ENCODE measurements around the gene RPS3A. TPM values are rescaled to one million over a fixed set of nuclear protein-coding genes. Genes with fewer than 3 reads are reported as not detected.

The RPS3A gene
- total and polyA plus RNA-seq, 2 donors (not counting 3 experiments of a cell fraction or from before 2014, with no cell fraction given) = 1,367 to 1,494 TPM

GRCh38 chr4:151152028-151152427 is 52.6 kb downstream of the RPS3A start:
- intact Hi-C loops (cut with micrococcal nuclease) = no loop called here
- no TSS peak for BruUV-seq (replicated peaks)

More at GRCh38 chr4:151152028-151152427, 52.6 kb downstream of the RPS3A start:
- dilution Hi-C loops (cut with MboI; ENCODE audit: extremely low pct_ligation_motif_present, low sequenced_read_pairs) = no loop called here
- no peak overlapping the region for H2AFZ ChIP-seq (ENCODE audit: low read depth, low read length)
- H3K4me3 ChIP-seq (replicated peaks in 1 of 3; ENCODE audit: insufficient read depth in 1 of 3, low read depth in 1 of 3, low read length in 3 of 3) = no peak overlapping the region
- H3K36me3 ChIP-seq (ENCODE audit: control insufficient read depth in 2 of 2, extremely low read depth in 1 of 2, insufficient read depth in 2 of 2, low read length in 2 of 2) = peaks cover 5 to 9% of the 10 kb centered on the region in 2 experiments
- H3K27me3 ChIP-seq (ENCODE audit: control insufficient read depth in 2 of 2, insufficient read depth in 2 of 2, low read length in 2 of 2) = no peaks in the 10 kb centered on the region
- DNase-seq (ENCODE audit: low read depth, low spot score) = no peak
- H3K27ac ChIP-seq (ENCODE audit: insufficient read depth, low read depth, low read length) = no peak overlapping the region
- no peak overlapping the region for H3K4me2 ChIP-seq (ENCODE audit: insufficient read depth, low read length)
- H4K20me1 ChIP-seq (replicated peaks; ENCODE audit: control insufficient read depth, extremely low read depth, insufficient read depth, low read length) = no peaks in the 10 kb centered on the region
- no peak for FAIRE-seq
- TF ChIP-seq, protein P1, sequence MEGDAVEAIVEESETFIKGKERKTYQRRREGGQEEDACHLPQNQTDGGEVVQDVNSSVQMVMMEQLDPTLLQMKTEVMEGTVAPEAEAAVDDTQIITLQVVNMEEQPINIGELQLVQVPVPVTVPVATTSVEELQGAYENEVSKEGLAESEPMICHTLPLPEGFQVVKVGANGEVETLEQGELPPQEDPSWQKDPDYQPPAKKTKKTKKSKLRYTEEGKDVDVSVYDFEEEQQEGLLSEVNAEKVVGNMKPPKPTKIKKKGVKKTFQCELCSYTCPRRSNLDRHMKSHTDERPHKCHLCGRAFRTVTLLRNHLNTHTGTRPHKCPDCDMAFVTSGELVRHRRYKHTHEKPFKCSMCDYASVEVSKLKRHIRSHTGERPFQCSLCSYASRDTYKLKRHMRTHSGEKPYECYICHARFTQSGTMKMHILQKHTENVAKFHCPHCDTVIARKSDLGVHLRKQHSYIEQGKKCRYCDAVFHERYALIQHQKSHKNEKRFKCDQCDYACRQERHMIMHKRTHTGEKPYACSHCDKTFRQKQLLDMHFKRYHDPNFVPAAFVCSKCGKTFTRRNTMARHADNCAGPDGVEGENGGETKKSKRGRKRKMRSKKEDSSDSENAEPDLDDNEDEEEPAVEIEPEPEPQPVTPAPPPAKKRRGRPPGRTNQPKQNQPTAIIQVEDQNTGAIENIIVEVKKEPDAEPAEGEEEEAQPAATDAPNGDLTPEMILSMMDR (IDR thresholded peaks at IDR 0.05; ENCODE audit: extremely low read depth in 1 of 2, insufficient read depth in 1 of 2, low read depth in 1 of 2, low read length in 2 of 2) = no peak
- no peak for TF ChIP-seq JUN (IDR thresholded peaks at IDR 0.05; ENCODE audit: borderline replicate concordance, insufficient read depth, insufficient read length, low read depth)
- TF ChIP-seq POLR2A (IDR thresholded peaks at IDR 0.05; ENCODE audit: low read depth, low read length) = no peak
- TF ChIP-seq POLR2AphosphoS5 (IDR thresholded peaks at IDR 0.05; ENCODE audit: insufficient read depth, low read depth, low read length) = no peak
- TF ChIP-seq MAX (IDR thresholded peaks at IDR 0.05; ENCODE audit: insufficient read depth, insufficient read length) = no peak
- no peak for TF ChIP-seq GATA2 (IDR thresholded peaks at IDR 0.05; ENCODE audit: insufficient read depth, insufficient read length, low read depth, low read length)
- no peak for TF ChIP-seq EZH2 (IDR thresholded peaks at IDR 0.05; ENCODE audit: borderline replicate concordance, low read depth, low read length, severe bottlenecking)
- TF ChIP-seq MYC (IDR thresholded peaks at IDR 0.05; ENCODE audit: low read depth, low read length) = no peak
- TF ChIP-seq FOS (IDR thresholded peaks at IDR 0.05; ENCODE audit: borderline replicate concordance, insufficient read depth, low read length) = no peak
- no peaks in the 10 kb centered on the region for H3K9me3 ChIP-seq (replicated peaks; ENCODE audit: control insufficient read depth, insufficient read depth, low read length)
- CTCF ChIA-PET = interaction anchor here (1.0 to 1.3 kb wide), 2 partner anchors 9 to 493 kb away, joined by 3 to 6 read pairs; no protein-coding TSS in a partner anchor
- H3K9me1 ChIP-seq (replicated peaks; ENCODE audit: control insufficient read depth, extremely low read depth, insufficient read depth, low read length) = no peaks in the 10 kb centered on the region
- no peak overlapping the region for H3K9ac ChIP-seq (replicated peaks; ENCODE audit: extremely low read depth, insufficient read depth, low read length)
- H3K4me1 ChIP-seq (ENCODE audit: control insufficient read depth, extremely low read depth, insufficient read depth, low read length) = no peaks in the 10 kb centered on the region
- POLR2A ChIA-PET = no interaction called here
- H3K79me2 ChIP-seq (ENCODE audit: control insufficient read depth, insufficient read depth, low read length) = no peaks in the 10 kb centered on the region

Measured in endothelial cell of umbilical vein (primary cell).